PC-3 (cell line): ENCODE data around the gene TEX2. TPM values are rescaled to one million over a fixed set of nuclear protein-coding genes. Genes with fewer than 3 reads are reported as not detected.

Source experiments
- ATAC-seq: fragments of 200-7000 bp; cut with Tn5 transposase; 2 replicates; pipeline ENCODE4 v1.9.1; 2020; ENCODE audit warnings: mild to moderate bottlenecking, moderate library complexity
- BruUV-seq: library from RNA; stranded (reverse); fragments of 400-500 nt; replicated peaks from 2 replicates; lab custom pipeline; 2021; lab: Mats Ljungman, UMichigan
- CTCF ChIA-PET: fragments of 300-600 bp; sonication (Branson Sonifier 250); formaldehyde crosslinking; loops from one replicate; lab custom pipeline; 2022; ENCODE audit warnings: antibody characterized with exemption; lab: Charles Lee
- POLR2A ChIA-PET: fragments of 300-600 bp; sonication (Branson Sonifier 250); formaldehyde crosslinking; loops from one replicate; lab custom pipeline; 2022; ENCODE audit warnings: antibody characterized with exemption; ENCODE audit not compliant: unreplicated experiment; lab: Charles Lee
- DNase-seq: peaks from one replicate; pipeline ENCODE4 v3.0.0-alpha.2; 2015
- H2AFZ ChIP-seq: fragments of 300-600 bp; sonication (generic); 2 replicates; pipeline ENCODE4 v1.6.0; 2016; ENCODE audit warnings: antibody characterized with exemption, low read length
- H3F3A ChIP-seq: fragments of 300-600 bp; sonication (generic); one replicate; pipeline ENCODE4 v1.6.0; 2017; ENCODE audit warnings: antibody characterized with exemption, low read length, control low read depth, mild to moderate bottlenecking; ENCODE audit not compliant: unreplicated experiment
- H3K27ac ChIP-seq: fragments of 300-600 bp; sonication (generic); 2 replicates; pipeline ENCODE4 v1.5.1; 2016; ENCODE audit warnings: mild to moderate bottlenecking, low read length
- H3K27me3 ChIP-seq: fragments of 300-600 bp; sonication (generic); 2 replicates; pipeline ENCODE4 v1.6.1; 2016; ENCODE audit warnings: low read length, mixed read lengths
- H3K36me3 ChIP-seq: fragments of 300-600 bp; sonication (generic); 2 replicates; pipeline ENCODE4 v1.6.1; 2016; ENCODE audit warnings: low read depth, mixed run types, low read length, mixed read lengths
- H3K4me1 ChIP-seq: fragments of 300-600 bp; sonication (generic); 2 replicates; pipeline ENCODE4 v1.5.1; 2016; ENCODE audit warnings: low read length; ENCODE audit not compliant: insufficient read depth
- H3K4me2 ChIP-seq: fragments of 300-600 bp; sonication (generic); 2 replicates; pipeline ENCODE4 v1.6.0; 2016; ENCODE audit warnings: low read length
- H3K4me3 ChIP-seq: fragments of 300-600 bp; sonication (generic); 2 replicates; pipeline ENCODE4 v1.5.1; 2016; ENCODE audit warnings: mild to moderate bottlenecking, low read length, mixed read lengths
- H3K79me2 ChIP-seq: fragments of 300-600 bp; sonication (generic); 2 replicates; pipeline ENCODE4 v1.6.1; 2017; ENCODE audit warnings: low read length, mixed read lengths
- H3K9ac ChIP-seq: fragments of 300-600 bp; sonication (generic); 2 replicates; pipeline ENCODE4 v1.6.0; 2016; ENCODE audit warnings: mild to moderate bottlenecking, low read length
- H3K9me2 ChIP-seq: fragments of 300-600 bp; sonication (generic); replicated peaks from 2 replicates; pipeline ENCODE4 v1.6.1; 2016; ENCODE audit warnings: mixed run types, low read length, mixed read lengths
- H3K9me3 ChIP-seq: fragments of 300-600 bp; sonication (generic); 2 replicates; pipeline ENCODE4 v1.6.1; 2016; ENCODE audit warnings: low read length, mixed read lengths
- H4K20me1 ChIP-seq: fragments of 300-600 bp; sonication (generic); 2 replicates; pipeline ENCODE4 v1.6.1; 2016; ENCODE audit warnings: low read length, mixed read lengths
- CTCF ChIP-seq: fragments of 300-600 bp; sonication (generic); conservative IDR thresholded peaks from 2 replicates; pipeline ENCODE4 v1.5.1; 2017; ENCODE audit warnings: antibody characterized with exemption, low read depth, mild to moderate bottlenecking, low read length
- EZH2 ChIP-seq: fragments of 300-600 bp; sonication (generic); IDR thresholded peaks from one replicate; pipeline ENCODE4 v1.6.1; 2017; ENCODE audit warnings: antibody characterized with exemption, mild to moderate bottlenecking, low read length; ENCODE audit not compliant: unreplicated experiment
- EZH2phosphoT487 ChIP-seq: fragments of 300-600 bp; sonication (generic); IDR thresholded peaks from 2 replicates; pipeline ENCODE4 v1.6.1; 2018; ENCODE audit warnings: mild to moderate bottlenecking, antibody characterized with exemption, low read length, borderline replicate concordance
- intact Hi-C: fragments of 100-400 bp; cut with micrococcal nuclease; formaldehyde crosslinking; loops from 2 replicates; pipeline ENCODE4 v1.9.0; 2023
- total RNA-seq: library from RNA; depleted of rRNA; stranded (reverse); fragments of >200 nt; gene quantifications from 2 replicates; pipeline ENCODE4 v1.2.3, GENCODE V29; 2014

The TEX2 gene
- total RNA-seq, 1 experiment from 2014 or later = 44.2 TPM

- H3K4me3 ChIP-seq = no peak overlapping the region
- no peaks in the 10 kb centered on the region for H3K27me3 ChIP-seq
- BruUV-seq = no TSS peak
- no peak overlapping the region for H3K4me2 ChIP-seq
- TF ChIP-seq CTCF = no peak
- no peak for TF ChIP-seq EZH2
- no peak for TF ChIP-seq EZH2phosphoT487
- H3K9ac ChIP-seq = no peak overlapping the region
- H3K9me2 ChIP-seq = no peaks in the 10 kb centered on the region
- H3K9me3 ChIP-seq = peaks cover 6% of the 10 kb centered on the region; the same call in 1 of the 2 replicates
- ChIA-PET CTCF (no interaction called here), POLR2A (no interaction called here)
- ATAC-seq (no peak), DNase-seq (no peak)
- no peaks in the 10 kb centered on the region for H3K4me1 ChIP-seq
- H3K36me3 ChIP-seq = no peaks in the 10 kb centered on the region
- H4K20me1 ChIP-seq = no peaks in the 10 kb centered on the region
- intact Hi-C loops = no loop called here
- H3F3A ChIP-seq = no peaks in the 10 kb centered on the region
- H3K27ac ChIP-seq = no peak overlapping the region
- H2AFZ ChIP-seq = no peak overlapping the region
- no peaks in the 10 kb centered on the region for H3K79me2 ChIP-seq
Measured at GRCh38 chr17:64295146-64295545, 32.1 kb upstream of the TEX2 start.

GRCh38 chr17:64291268-64291851, 28.3 kb upstream of the TEX2 start:
- Histone ChIP-seq H3K27me3 (no peaks in the 10 kb centered on the region), H3K4me2 (no peak overlapping the region), H2AFZ (no peak overlapping the region), H3K9ac (no peak overlapping the region), H3F3A (no peaks in the 10 kb centered on the region), H3K4me1 (no peaks in the 10 kb centered on the region), H3K27ac (no peak overlapping the region), H3K9me2 (no peaks in the 10 kb centered on the region), H3K4me3 (no peak overlapping the region), H3K79me2 (no peaks in the 10 kb centered on the region), H3K36me3 (no peaks in the 10 kb centered on the region), H3K9me3 (peaks cover 6% of the 10 kb centered on the region; the same call in 1 of the 2 replicates), H4K20me1 (no peaks in the 10 kb centered on the region)
- intact Hi-C loops = no loop called here
- DNase-seq (peak; percentile 43), ATAC-seq (no peak)
- TF ChIP-seq EZH2 = no peak
- peak; percentile 71 for TF ChIP-seq CTCF
- ChIA-PET CTCF (no interaction called here), POLR2A (no interaction called here)
- no TSS peak for BruUV-seq

GRCh38 chr17:64289741-64290141, 26.7 kb upstream of the TEX2 start:
- no peaks in the 10 kb centered on the region for H3K27me3 ChIP-seq
- ChIA-PET CTCF (interaction anchor here (0.6 to 0.7 kb wide), 3 partner anchors 25 to 384 kb away, joined by 3 read pairs; no protein-coding TSS in a partner anchor), POLR2A (interaction anchor here (0.6 kb wide), 1 partner anchor 67 kb away, joined by 7 read pairs; no protein-coding TSS in a partner anchor)
- no peak overlapping the region for H3K27ac ChIP-seq
- no peaks in the 10 kb centered on the region for H3F3A ChIP-seq
- no peak overlapping the region for H3K4me3 ChIP-seq
- ATAC-seq (no peak), DNase-seq (no peak)
- peaks cover 6% of the 10 kb centered on the region; the same call in 1 of the 2 replicates for H3K9me3 ChIP-seq
- H3K79me2 ChIP-seq = no peaks in the 10 kb centered on the region
- no TSS peak for BruUV-seq
- H3K9me2 ChIP-seq = no peaks in the 10 kb centered on the region
- intact Hi-C loops = loop anchor here (10.0 kb wide), 1 partner anchor 375 kb away; the partner anchor contains the start of genes CSHL1 and GH1
- H3K9ac ChIP-seq = no peak overlapping the region
- H4K20me1 ChIP-seq = no peaks in the 10 kb centered on the region
- H3K4me1 ChIP-seq = no peaks in the 10 kb centered on the region
- H3K4me2 ChIP-seq = no peak overlapping the region
- H3K36me3 ChIP-seq = no peaks in the 10 kb centered on the region
- TF ChIP-seq EZH2phosphoT487 (no peak), EZH2 (no peak), CTCF (no peak)
- no peak overlapping the region for H2AFZ ChIP-seq
